ENCODE measurements around the gene HOXD8. TPM values are rescaled to one million over a fixed set of nuclear protein-coding genes. Genes with fewer than 3 reads are reported as not detected.

Gene HOXD8
- total RNA-seq, 1 donor from 2014 or later: not detected

GRCh38 chr2:176084611-176085119, 44.8 kb upstream of the HOXD8 start:
- H3K27me3 Mint-ChIP-seq (ENCODE audit: low read depth, unreplicated experiment): peaks cover 81% of the 10 kb centered on the region
- H3K4me2 ChIP-seq (ENCODE audit: low read length): no peak overlapping the region
- H3K4me3 ChIP-seq (ENCODE audit: insufficient read depth, low read depth, low read length): no peak overlapping the region
- FAIRE-seq: no peak
- H3K36me3 ChIP-seq (ENCODE audit: insufficient read depth, low read length): no peaks in the 10 kb centered on the region
- no peaks in the 10 kb centered on the region for H3K4me1 Mint-ChIP-seq (ENCODE audit: low read depth, unreplicated experiment)
- H3K4me3 Mint-ChIP-seq (ENCODE audit: unreplicated experiment): no peak overlapping the region
- peaks cover 93% of the 10 kb centered on the region for H3K27me3 ChIP-seq (ENCODE audit: insufficient read depth, low read length)
- no peak overlapping the region for H3K9ac ChIP-seq (ENCODE audit: low read length)
- no peak overlapping the region for H2AFZ ChIP-seq (ENCODE audit: low read depth, low read length)
- DNase-seq (ENCODE audit: low read depth): no peak
- no peaks in the 10 kb centered on the region for H3K79me2 ChIP-seq (ENCODE audit: insufficient read depth, low read length)
- H3K9me3 Mint-ChIP-seq (ENCODE audit: unreplicated experiment): peaks cover 37% of the 10 kb centered on the region
- H4K20me1 ChIP-seq (ENCODE audit: insufficient read depth, low read length): peaks cover 20% of the 10 kb centered on the region
- peaks cover 3% of the 10 kb centered on the region for H3K9me3 ChIP-seq (ENCODE audit: insufficient read depth, low read depth, low read length)
- H3K36me3 Mint-ChIP-seq (ENCODE audit: low read depth, unreplicated experiment): peaks cover 2% of the 10 kb centered on the region
- TF ChIP-seq EZH2 (IDR thresholded peaks at IDR 0.05; ENCODE audit: insufficient read depth, low read length) (peak; percentile 6), CTCF (IDR thresholded peaks at IDR 0.05; ENCODE audit: insufficient read depth, low read depth, low read length) (no peak)
- H3K27ac Mint-ChIP-seq (ENCODE audit: unreplicated experiment): no peak overlapping the region
- peaks cover 3% of the 10 kb centered on the region for H3K4me1 ChIP-seq (ENCODE audit: insufficient read depth, low read length)
- no peak overlapping the region for H3K27ac ChIP-seq (ENCODE audit: low read depth, low read length)

- Histone ChIP-seq H4K20me1 (ENCODE audit: insufficient read depth, low read length) (peaks cover 25% of the 10 kb centered on the region), H3K4me2 (ENCODE audit: low read length) (no peak overlapping the region), H3K9me3 (ENCODE audit: insufficient read depth, low read depth, low read length) (peaks cover 3% of the 10 kb centered on the region), H3K9ac (ENCODE audit: low read length) (no peak overlapping the region), H3K27ac (ENCODE audit: low read depth, low read length) (no peak overlapping the region), H3K79me2 (ENCODE audit: insufficient read depth, low read length) (no peaks in the 10 kb centered on the region), H3K27me3 (ENCODE audit: insufficient read depth, low read length) (peaks cover 97% of the 10 kb centered on the region), H3K4me3 (ENCODE audit: insufficient read depth, low read depth, low read length) (no peak overlapping the region), H3K36me3 (ENCODE audit: insufficient read depth, low read length) (no peaks in the 10 kb centered on the region), H3K4me1 (ENCODE audit: insufficient read depth, low read length) (peaks cover 3% of the 10 kb centered on the region), H2AFZ (ENCODE audit: low read depth, low read length) (no peak overlapping the region)
- no peak for TF ChIP-seq CTCF (IDR thresholded peaks at IDR 0.05; ENCODE audit: insufficient read depth, low read depth, low read length)
- peak; percentile 52 for TF ChIP-seq EZH2 (IDR thresholded peaks at IDR 0.05; ENCODE audit: insufficient read depth, low read length)
- H3K36me3 Mint-ChIP-seq (ENCODE audit: low read depth, unreplicated experiment): peaks cover 2% of the 10 kb centered on the region
- peaks cover 87% of the 10 kb centered on the region for H3K27me3 Mint-ChIP-seq (ENCODE audit: low read depth, unreplicated experiment)
- H3K9me3 Mint-ChIP-seq (ENCODE audit: unreplicated experiment): peaks cover 37% of the 10 kb centered on the region
- no peak overlapping the region for H3K4me3 Mint-ChIP-seq (ENCODE audit: unreplicated experiment)
- H3K27ac Mint-ChIP-seq (ENCODE audit: unreplicated experiment): no peak overlapping the region
- H3K4me1 Mint-ChIP-seq (ENCODE audit: low read depth, unreplicated experiment): no peaks in the 10 kb centered on the region
- no peak for DNase-seq (ENCODE audit: low read depth)
- FAIRE-seq: no peak
These were observed 44.3 kb upstream of the HOXD8 start for GRCh38 chr2:176085120-176085788.
